HEK293T (cell line): Measurements from ENCODE around the gene ERBB4.

Experiments used
- ARNT ChIP-seq: fragments of 450-650 bp; IDR thresholded peaks from 2 replicates; pipeline ENCODE4 v1.6.1; 2017; ENCODE audit warnings: mild to moderate bottlenecking
- BHLHE40 ChIP-seq: fragments of 450-650 bp; IDR thresholded peaks from 2 replicates; pipeline ENCODE4 v1.6.1; 2016; ENCODE audit warnings: mild to moderate bottlenecking, moderate library complexity, borderline replicate concordance
- CTBP1 ChIP-seq: fragments of 450-650 bp; IDR thresholded peaks from 2 replicates; pipeline ENCODE4 v1.6.1; 2016; ENCODE audit warnings: borderline replicate concordance
- ELF4 ChIP-seq: fragments of 450-650 bp; IDR thresholded peaks from 2 replicates; pipeline ENCODE4 v1.6.1; 2017; ENCODE audit warnings: antibody characterized with exemption
- FOXA1 ChIP-seq: fragments of 450-650 bp; IDR thresholded peaks from 2 replicates; pipeline ENCODE4 v1.6.1; 2016; ENCODE audit warnings: mild to moderate bottlenecking
- FOXK2 ChIP-seq: fragments of 450-650 bp; IDR thresholded peaks from 2 replicates; pipeline ENCODE4 v1.6.1; 2016; ENCODE audit warnings: mild to moderate bottlenecking
- FOXM1 ChIP-seq: fragments of 450-650 bp; IDR thresholded peaks from 2 replicates; pipeline ENCODE4 v1.6.1; 2017; ENCODE audit warnings: mild to moderate bottlenecking, borderline replicate concordance
- HDGF ChIP-seq: fragments of 450-650 bp; IDR thresholded peaks from 2 replicates; pipeline ENCODE4 v1.6.1; 2017; ENCODE audit warnings: antibody characterized with exemption, borderline replicate concordance
- L3MBTL2 ChIP-seq: fragments of 450-650 bp; conservative IDR thresholded peaks from 2 replicates; pipeline ENCODE4 v1.6.1; 2016; ENCODE audit warnings: mild to moderate bottlenecking
- SP1 ChIP-seq: fragments of 450-650 bp; IDR thresholded peaks from 2 replicates; pipeline ENCODE4 v1.6.1; 2017
- TARDBP ChIP-seq: fragments of 450-650 bp; IDR thresholded peaks from 2 replicates; pipeline ENCODE4 v1.6.1; 2016
- ZNF384 ChIP-seq: fragments of 450-650 bp; IDR thresholded peaks from 2 replicates; pipeline ENCODE4 v1.6.1; 2016
- TF ChIP-seq, protein P1 (sequence below): fragments of 450-650 bp; IDR thresholded peaks from 2 replicates; pipeline ENCODE4 v1.6.1; 2016

DNA sequence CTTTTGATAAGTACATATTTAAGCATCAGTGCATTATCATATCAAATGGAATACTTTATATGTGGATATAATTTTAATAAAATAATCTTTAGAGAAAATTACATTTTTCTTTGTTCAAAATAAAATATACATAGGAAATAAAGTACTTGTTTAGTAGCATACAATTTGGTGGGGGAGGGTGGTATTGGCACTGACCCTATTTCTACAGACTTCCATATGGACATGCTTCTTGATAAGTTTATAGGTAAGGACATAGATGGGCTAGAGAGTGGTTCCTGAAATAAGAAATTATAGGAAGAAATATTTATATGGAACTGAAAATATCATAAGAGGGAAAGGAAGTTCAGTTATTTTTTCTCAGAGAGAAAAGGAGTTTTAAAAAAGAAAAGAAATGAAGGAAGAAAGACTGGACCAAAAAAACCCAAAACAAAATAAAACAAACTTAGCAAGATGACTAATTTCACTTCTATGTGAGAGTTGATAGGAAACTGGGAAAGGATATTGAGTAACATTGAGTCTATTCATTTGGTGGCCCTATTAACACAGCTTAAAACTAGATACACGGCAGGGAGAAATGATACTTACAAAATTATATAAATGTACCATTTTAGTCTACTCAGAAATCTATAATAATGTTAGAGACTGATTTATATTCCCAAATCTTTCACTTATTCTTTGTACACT, 505.9 kb downstream of the ERBB4 start:
- TF ChIP-seq FOXK2 = no peak
- TF ChIP-seq L3MBTL2 = no peak
- no peak for TF ChIP-seq CTBP1
- no peak for TF ChIP-seq ELF4
- TF ChIP-seq BHLHE40 = no peak
- no peak for TF ChIP-seq TARDBP
- no peak for TF ChIP-seq ZNF384
- TF ChIP-seq FOXA1 = no peak
- TF ChIP-seq HDGF = no peak
- TF ChIP-seq SP1 = no peak
- TF ChIP-seq, protein P1, sequence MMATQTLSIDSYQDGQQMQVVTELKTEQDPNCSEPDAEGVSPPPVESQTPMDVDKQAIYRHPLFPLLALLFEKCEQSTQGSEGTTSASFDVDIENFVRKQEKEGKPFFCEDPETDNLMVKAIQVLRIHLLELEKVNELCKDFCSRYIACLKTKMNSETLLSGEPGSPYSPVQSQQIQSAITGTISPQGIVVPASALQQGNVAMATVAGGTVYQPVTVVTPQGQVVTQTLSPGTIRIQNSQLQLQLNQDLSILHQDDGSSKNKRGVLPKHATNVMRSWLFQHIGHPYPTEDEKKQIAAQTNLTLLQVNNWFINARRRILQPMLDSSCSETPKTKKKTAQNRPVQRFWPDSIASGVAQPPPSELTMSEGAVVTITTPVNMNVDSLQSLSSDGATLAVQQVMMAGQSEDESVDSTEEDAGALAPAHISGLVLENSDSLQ = no peak
- TF ChIP-seq FOXM1 = no peak
- no peak for TF ChIP-seq ARNT
